Mucosa of gallbladder (tissue), 1 donor: Measurements from ENCODE around the gene TTLL9. TPM values are rescaled to one million over a fixed set of nuclear protein-coding genes. Genes with fewer than 3 reads are reported as not detected.

Experiments
- DNase-seq: peaks from one replicate; pipeline ENCODE4 v3.0.0-alpha.2; 2020; ENCODE audit warnings: low spot score
- total RNA-seq: library from RNA; stranded (reverse); gene quantifications from one replicate; pipeline ENCODE4 v1.2.1, GENCODE V29; 2021
- donor health status: DM: no; HTN: no; CAD: no.

TTLL9 gene
- total RNA-seq, 1 donor from 2014 or later, result 0.29 TPM

DNA sequence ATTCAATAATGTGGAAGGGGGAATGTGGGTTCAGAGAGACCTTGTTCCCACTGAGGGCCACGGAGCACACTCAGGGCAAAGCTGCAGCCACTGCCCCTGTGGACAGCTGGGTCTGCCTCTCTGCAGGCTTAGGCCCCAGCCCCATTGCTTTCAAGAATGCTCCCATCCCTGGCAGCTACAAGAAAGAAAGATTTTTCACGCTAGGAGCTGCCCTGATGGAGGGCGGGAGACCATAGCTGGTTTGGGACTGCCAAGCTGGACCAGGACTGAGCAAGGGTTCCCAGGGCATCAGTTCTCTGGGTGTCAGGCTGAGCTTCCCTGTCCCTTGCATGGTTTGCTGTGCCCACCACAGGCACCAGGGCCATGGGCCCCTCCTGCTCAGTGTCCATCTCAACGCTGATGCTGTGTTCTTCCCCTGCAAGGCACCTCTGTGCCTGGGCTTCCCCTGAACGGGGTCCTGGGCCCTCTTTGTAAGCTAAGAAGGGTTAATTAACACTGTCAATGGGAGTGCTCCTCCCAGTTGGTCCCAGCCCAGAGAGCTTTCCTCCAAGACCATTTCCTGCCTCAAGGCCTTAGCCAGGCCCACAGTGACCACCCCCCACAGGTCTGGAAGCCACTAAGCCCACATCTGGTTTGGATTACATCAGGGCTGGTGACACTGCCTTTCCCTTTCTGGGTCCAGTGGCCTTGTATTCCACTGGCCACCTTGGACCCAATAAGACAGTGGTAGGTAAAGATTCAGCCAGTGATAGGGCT, 33.4 kb upstream of the TTLL9 start:
- no peak for DNase-seq

- no peak for DNase-seq
These were observed 32.5 kb upstream of the TTLL9 start for GRCh38 chr20:31837896-31838397.

- no peak for DNase-seq
These were observed 31.7 kb upstream of the TTLL9 start for GRCh38 chr20:31838646-31839292.

GRCh38 chr20:31839782-31840487, 30.5 kb upstream of the TTLL9 start:
- no peak for DNase-seq

DNA sequence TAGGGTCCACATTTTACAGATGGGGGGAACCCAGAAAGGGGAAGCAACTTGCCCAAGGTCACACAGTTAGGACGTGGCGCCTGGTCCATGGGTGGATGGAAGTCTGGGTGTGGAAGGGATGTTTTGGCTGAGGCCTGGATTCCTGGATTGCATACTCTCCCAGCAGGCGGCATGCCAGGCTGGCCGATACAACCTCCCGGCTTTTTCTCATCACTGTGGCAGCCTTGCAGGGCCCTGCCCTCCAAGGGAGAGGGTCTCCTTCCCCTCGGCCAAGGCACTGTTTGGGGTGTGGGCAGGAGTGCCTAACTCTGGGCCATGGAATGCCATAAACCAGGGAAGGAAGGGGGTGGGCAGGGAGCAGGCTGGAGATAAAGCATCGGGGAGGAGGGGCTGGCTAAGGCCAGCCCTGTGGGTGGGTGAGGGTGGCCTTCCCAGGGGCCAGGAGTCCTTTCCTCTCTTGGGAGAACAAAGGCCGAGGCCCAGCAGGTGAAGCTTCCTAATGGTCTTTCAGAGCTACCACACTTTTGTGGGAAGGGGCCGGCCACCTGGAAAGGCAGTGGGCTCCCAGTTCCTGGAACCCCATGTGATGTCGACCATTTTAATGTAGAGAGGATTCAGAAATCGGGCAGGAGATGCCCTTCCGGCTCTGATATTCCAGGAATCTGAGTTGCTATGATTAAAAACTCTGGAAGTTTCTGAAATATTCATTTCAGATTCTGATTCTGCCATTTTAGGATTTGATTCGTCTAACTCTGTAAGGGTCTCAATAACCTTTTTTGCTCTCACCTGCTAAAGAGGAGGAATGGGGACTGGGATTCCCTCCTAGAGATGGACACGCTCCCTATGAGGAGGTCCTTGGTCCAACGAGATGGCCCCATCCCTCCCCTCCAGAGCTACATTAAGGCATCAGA, 29.3 kb upstream of the TTLL9 start:
- DNase-seq, result no peak

DNA sequence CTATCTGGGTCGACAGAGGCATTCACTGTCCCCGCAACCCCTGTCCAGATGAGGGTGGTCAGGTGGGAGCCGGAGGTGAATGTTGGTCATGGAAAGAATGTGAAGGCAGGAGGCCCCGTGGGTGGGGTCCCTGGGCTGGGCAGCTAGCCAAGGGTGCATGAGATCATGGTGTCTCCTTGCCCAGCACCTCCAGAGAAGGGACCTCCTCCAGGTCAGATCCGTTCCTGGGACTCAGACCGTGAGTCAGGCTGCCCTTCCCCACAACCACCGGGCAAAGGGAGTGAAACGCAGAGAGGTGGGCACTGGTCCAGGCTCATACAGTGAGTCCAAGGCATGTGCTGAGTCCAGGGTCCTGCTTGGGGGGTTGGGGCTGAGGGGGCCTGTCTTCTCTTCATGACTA, 28.5 kb upstream of the TTLL9 start:
- no peak for DNase-seq

GRCh38 chr20:31842471-31843157, 27.8 kb upstream of the TTLL9 start:
- peak; percentile 38 for DNase-seq

DNA sequence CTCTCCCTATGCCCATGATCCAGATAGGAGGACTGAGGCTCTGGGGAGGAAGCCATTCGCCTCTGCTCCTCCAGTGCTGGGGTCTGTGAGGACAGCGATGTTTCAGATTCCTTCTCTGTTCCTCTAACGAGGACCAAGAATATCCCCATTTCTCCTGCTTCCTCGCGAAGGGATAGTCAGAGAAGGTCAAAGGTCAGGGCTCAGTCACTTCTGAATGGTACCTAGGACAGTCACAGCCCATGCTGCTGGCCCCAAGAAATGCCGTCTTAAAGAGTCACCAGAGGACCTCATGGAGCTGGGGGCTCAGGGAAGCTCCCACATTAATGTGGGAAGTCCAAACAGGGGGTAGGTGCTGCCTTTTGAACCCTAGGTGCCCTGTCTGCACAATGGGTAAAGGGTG, 27.1 kb upstream of the TTLL9 start:
- DNase-seq, result no peak

GRCh38 chr20:31843881-31844280, 26.6 kb upstream of the TTLL9 start:
- no peak for DNase-seq

DNA sequence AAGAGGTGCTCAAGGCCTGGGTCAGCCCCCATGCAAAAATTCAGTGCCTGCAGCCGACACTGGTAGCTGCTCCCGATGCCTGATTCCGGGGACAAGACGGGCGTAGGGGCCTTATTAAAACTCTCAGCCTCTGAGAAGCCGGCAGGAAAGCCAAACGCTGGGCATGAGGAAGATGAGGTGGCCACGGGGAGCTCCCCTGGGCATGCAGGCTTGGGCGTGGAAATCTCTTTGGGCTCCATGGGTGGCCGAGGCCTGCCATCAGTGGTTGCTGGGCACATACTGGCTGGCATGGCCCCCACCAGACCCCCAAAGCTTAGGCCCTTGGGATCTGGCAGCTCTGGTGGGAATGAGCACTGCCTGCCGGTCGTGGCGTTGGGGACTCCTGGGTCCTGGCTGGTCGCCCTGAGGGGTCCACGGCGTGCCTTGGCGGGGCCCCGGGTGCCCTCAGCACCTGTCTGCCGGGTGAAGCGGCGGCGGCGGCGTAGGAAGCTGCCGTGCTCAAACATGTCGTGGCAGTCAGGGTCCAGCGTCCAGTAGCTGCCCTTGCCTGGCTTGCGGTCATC, 25.6 kb upstream of the TTLL9 start:
- no peak for DNase-seq

GRCh38 chr20:31845300-31845863, 25.1 kb upstream of the TTLL9 start, which contains the start of gene FOXS1:
FOXS1 (minus strand) TSS chr20:31845604; CDS start chr20:31845542, 62 bp downstream.
- peak; percentile 37 for DNase-seq

GRCh38 chr20:31846793-31847138, 23.7 kb upstream of the TTLL9 start:
- DNase-seq, result no peak

GRCh38 chr20:31848088-31848999, 22.1 kb upstream of the TTLL9 start:
- DNase-seq, result no peak

DNA sequence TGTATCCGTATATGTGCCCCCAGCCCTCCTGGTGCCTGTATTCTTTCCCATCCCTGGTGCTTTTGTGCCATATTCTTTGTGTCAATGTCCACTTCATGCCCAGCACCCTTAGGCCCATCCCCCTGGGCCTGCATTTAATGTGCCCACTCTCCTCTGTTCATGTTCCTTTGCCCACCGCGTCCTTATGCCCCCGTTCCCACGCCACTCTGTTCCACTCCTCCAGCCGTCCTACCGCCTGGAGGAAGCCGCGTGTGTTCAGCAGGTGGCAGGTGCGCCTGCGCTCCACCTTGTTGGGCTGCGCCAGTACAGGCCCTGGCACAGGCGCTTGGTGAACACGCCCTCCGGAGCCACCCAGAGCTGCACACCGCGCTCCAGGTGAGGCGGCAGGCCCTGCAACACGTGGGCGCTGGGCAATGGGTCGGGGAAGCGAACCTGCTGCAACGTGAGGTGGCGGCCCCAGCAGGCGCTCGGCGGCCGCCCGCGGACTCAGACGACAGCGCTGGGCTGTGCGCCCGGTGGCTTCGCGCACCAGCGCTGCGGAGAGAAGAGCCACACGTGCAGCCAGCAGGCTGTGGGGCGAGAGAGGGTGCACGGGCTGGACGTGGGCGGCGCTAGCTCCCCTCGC, 21.0 kb upstream of the TTLL9 start:
- DNase-seq, result peak; percentile 69

DNA sequence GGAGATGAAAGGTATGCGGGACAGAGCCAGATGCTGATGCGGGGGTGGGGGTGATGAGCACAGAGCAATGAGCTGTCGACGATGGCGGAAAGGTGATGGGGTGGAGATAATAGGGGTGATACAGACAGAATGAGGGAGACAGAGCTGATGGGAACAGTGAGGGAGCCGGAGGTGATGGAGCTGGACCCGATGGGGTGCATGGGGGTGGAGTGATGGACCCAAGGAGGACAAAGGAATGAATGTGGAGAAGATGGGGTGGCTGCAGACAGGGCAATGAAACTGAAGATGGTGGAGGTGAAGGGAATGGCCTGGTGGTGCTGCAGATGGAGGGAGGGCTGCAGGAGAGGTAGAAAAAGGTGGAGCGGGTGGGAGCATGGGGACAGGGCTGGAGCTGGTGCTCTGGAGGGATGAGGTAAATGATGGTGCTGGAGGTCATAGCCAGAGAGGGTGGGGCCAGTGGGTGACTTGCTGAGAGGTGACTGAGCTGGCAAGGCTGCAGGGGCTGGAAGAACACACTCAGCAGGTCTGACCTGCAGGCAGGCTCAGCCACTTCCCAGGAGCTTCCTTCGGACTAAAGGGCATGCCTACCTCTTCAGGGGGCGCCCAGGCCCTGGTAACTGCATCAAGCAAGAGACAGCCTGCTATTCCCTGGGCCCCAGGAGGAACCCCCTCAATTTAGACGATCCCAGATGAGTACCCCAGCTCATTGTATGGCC, 19.0 kb upstream of the TTLL9 start:
- no peak for DNase-seq

- no peak for DNase-seq
These were observed 17.0 kb upstream of the TTLL9 start for GRCh38 chr20:31853481-31853880.

DNA sequence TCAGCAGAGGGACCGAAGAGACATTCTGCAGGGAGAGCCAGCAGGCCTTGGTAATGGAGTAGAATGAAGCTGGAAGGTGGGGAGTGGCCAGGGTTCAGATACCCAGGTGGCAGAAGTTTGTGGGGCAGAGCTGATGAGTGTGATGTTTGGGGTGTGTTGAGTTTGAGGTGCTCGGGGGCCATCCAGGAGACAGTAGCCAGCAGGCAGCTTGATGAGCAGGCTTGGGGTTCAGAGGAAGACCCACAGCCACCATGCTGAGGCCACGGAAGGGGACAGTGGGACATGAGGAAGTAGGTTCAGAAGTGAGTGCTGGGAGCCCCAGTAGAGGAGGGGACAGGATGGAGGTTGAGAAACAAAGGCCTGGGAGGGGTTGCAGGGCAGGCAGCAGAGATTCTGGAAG, 13.9 kb upstream of the TTLL9 start:
- no peak for DNase-seq
